Nephron (organoid): ENCODE data around the gene ZFYVE19.

Experiments used
- H3K27ac Mint-ChIP-seq, 3 experiments: 2 replicates each; pipeline ENCODE4 v1.8.0; 2020; ENCODE audit warnings: mixed read lengths in 3 of 3, mild to moderate bottlenecking in 2 of 3, moderate library complexity in 1 of 3
- H3K27me3 Mint-ChIP-seq: 2 replicates; pipeline ENCODE4 v1.8.0; 2021; ENCODE audit warnings: low read depth, mild to moderate bottlenecking, moderate library complexity, mixed read lengths
- H3K36me3 Mint-ChIP-seq: 2 replicates; pipeline ENCODE4 v1.8.0; 2020; ENCODE audit warnings: low read depth, mixed read lengths
- H3K4me1 Mint-ChIP-seq: 2 replicates; pipeline ENCODE4 v1.8.0; 2020; ENCODE audit warnings: mixed read lengths
- H3K4me3 Mint-ChIP-seq, 3 experiments: 2 replicates each; pipeline ENCODE4 v1.8.0; 2020; ENCODE audit warnings: mild to moderate bottlenecking in 3 of 3, mixed read lengths in 3 of 3, moderate library complexity in 2 of 3
- H3K9me3 Mint-ChIP-seq: 2 replicates; pipeline ENCODE4 v1.8.0; 2020; ENCODE audit warnings: mixed read lengths
- CTCF ChIP-seq, 3 experiments: fragments of 200-600 bp; sonication (generic); IDR thresholded peaks; one replicate each; pipeline ENCODE4 v1.5.0; 2021; ENCODE audit warnings: antibody characterized with exemption in 3 of 3; ENCODE audit not compliant: unreplicated experiment in 3 of 3

Gene ZFYVE19

GRCh38 chr15:40843885-40844695, 37.2 kb downstream of the ZFYVE19 start, which contains the start of gene SPINT1:
SPINT1 (plus strand) TSS chr15:40844048; CDS start chr15:40844555, 507 bp downstream.
- peak within 1 kb of the TSS; percentile 87 to 91 (median 88) for H3K4me3 Mint-ChIP-seq
- H3K27ac Mint-ChIP-seq = peak within 1 kb of the TSS; percentile 76 to 94 (median 87)
- H3K27me3 Mint-ChIP-seq = peaks cover 71% of the 10 kb centered on the region
- H3K9me3 Mint-ChIP-seq = no peaks in the 10 kb centered on the region
- peaks cover 26% of the 10 kb centered on the region for H3K4me1 Mint-ChIP-seq
- H3K36me3 Mint-ChIP-seq = no peaks in the 10 kb centered on the region
- no peak for TF ChIP-seq CTCF (IDR thresholded peaks at IDR 0.05; ENCODE audit: unreplicated experiment in 3 of 3)

- Mint-ChIP-seq H3K4me1 (peaks cover 26% of the 10 kb centered on the region), H3K9me3 (no peaks in the 10 kb centered on the region), H3K4me3 (peak overlapping the region; percentile 82 to 88 (median 83)), H3K27ac (peak overlapping the region in 2 of 3 experiments; percentile 86 to 87), H3K27me3 (peaks cover 71% of the 10 kb centered on the region), H3K36me3 (no peaks in the 10 kb centered on the region)
- no peak for TF ChIP-seq CTCF (IDR thresholded peaks at IDR 0.05; ENCODE audit: unreplicated experiment in 3 of 3)
Measured at GRCh38 chr15:40844696-40845030, 37.8 kb downstream of the ZFYVE19 start.

GRCh38 chr15:40845036-40845435, 38.1 kb downstream of the ZFYVE19 start:
- TF ChIP-seq CTCF (IDR thresholded peaks at IDR 0.05; ENCODE audit: unreplicated experiment in 3 of 3) = no peak
- H3K27me3 Mint-ChIP-seq = peaks cover 67% of the 10 kb centered on the region
- no peaks in the 10 kb centered on the region for H3K9me3 Mint-ChIP-seq
- H3K27ac Mint-ChIP-seq = peak overlapping the region in 2 of 3 experiments; percentile 86 to 87
- no peaks in the 10 kb centered on the region for H3K36me3 Mint-ChIP-seq
- peak overlapping the region; percentile 82 to 88 (median 83) for H3K4me3 Mint-ChIP-seq
- peaks cover 26% of the 10 kb centered on the region for H3K4me1 Mint-ChIP-seq

GRCh38 chr15:40845511-40846284, 38.8 kb downstream of the ZFYVE19 start:
- H3K4me1 Mint-ChIP-seq = peaks cover 26% of the 10 kb centered on the region
- peaks cover 62% of the 10 kb centered on the region for H3K27me3 Mint-ChIP-seq
- peak overlapping the region; percentile 72 to 82 (median 78) for H3K4me3 Mint-ChIP-seq
- peak overlapping the region in 2 of 3 experiments; percentile 81 to 86 for H3K27ac Mint-ChIP-seq
- peaks cover 4% of the 10 kb centered on the region for H3K36me3 Mint-ChIP-seq
- H3K9me3 Mint-ChIP-seq = no peaks in the 10 kb centered on the region
- TF ChIP-seq CTCF (IDR thresholded peaks at IDR 0.05; ENCODE audit: unreplicated experiment in 3 of 3) = no peak

- peak overlapping the region; percentile 3 to 81 (median 6) for H3K27ac Mint-ChIP-seq
- H3K36me3 Mint-ChIP-seq = peaks cover 5% of the 10 kb centered on the region
- H3K27me3 Mint-ChIP-seq = peaks cover 51% of the 10 kb centered on the region
- peak overlapping the region; percentile 47 to 74 (median 53) for H3K4me3 Mint-ChIP-seq
- no peaks in the 10 kb centered on the region for H3K9me3 Mint-ChIP-seq
- peaks cover 26% of the 10 kb centered on the region for H3K4me1 Mint-ChIP-seq
- no peak for TF ChIP-seq CTCF (IDR thresholded peaks at IDR 0.05; ENCODE audit: unreplicated experiment in 3 of 3)
Measured at GRCh38 chr15:40846841-40847222, 39.9 kb downstream of the ZFYVE19 start.
